Activated T-cell treated with anti-CD3 and anti-CD28 coated beads, Interleukin-2, amount 50 U/mL, for 24 hours (primary cell): Measurements from ENCODE around the gene NIT2.
"Not testable (repeated sequence)": the region's sequence is repeated elsewhere in the genome, so short reads cannot be mapped to it uniquely, and the experiment has no call there.

ENCODE experiments used
- DNase-seq: peaks from one replicate; pipeline ENCODE4 v3.0.0-alpha.2; 2020
- H3K27ac Mint-ChIP-seq: 2 replicates; pipeline ENCODE4 v1.8.0; 2020; ENCODE audit warnings: mild to moderate bottlenecking, mixed read lengths
- H3K27me3 Mint-ChIP-seq: 2 replicates; pipeline ENCODE4 v1.8.0; 2020; ENCODE audit warnings: mixed read lengths
- H3K36me3 Mint-ChIP-seq: 2 replicates; pipeline ENCODE4 v1.8.0; 2020; ENCODE audit warnings: low read depth, mixed read lengths
- H3K4me1 Mint-ChIP-seq: 2 replicates; pipeline ENCODE4 v1.8.0; 2020; ENCODE audit warnings: low read depth, mixed read lengths
- H3K4me3 Mint-ChIP-seq: 2 replicates; pipeline ENCODE4 v1.8.0; 2020; ENCODE audit warnings: mild to moderate bottlenecking, moderate library complexity, mixed read lengths
- H3K9me3 Mint-ChIP-seq: 2 replicates; pipeline ENCODE4 v1.8.0; 2020; ENCODE audit warnings: mixed read lengths

Gene NIT2

DNA sequence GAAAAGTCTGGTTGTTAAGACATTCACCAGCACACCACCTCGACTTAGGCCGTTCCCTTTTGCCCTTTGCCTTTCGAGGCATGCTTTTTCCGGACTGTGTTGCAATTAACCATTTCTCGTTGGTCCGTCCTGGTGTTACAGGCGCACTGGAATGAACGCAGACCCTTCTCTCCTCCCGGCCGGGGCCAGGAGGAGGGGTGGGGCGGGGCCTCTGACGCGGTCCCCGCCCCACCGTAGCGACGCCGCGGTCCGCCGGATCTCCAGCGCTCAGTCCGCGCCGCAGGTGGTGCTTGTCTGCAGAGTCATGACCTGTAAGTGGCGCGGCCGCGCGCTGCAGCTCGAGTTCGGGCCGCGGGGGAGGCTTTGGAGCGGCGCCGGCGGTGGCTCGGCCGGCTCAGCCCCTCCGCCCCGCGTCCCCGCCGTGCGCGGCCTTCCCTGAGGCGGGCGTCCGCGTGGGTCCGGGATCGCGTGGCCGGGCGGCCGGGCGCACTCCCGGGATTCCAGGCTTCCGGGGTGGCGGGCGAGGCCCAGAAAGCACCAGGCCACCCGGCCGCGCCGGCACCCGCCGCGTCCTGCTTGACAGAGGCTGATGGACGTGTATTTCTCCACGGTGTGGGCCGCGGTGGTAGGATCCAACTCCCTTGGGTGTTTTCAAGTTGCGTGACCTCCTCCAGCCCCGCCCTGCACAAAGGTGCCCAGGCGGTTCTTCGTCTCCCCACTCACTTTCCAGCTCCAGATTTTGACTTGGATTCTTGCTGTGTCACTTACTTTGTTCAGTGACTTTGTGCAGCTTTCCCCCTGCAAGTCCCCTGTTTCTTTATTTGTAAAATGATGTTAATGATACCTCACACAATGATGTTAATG is at the start of gene NIT2:
TSS of gene NIT2 (plus strand) at position 270 of the 864 bp plus-strand sequence. CDS start at position 305, 35 bp downstream.
- Mint-ChIP-seq H3K4me1 (peaks cover 27% of the 10 kb centered on the region), H3K27ac (peak within 1 kb of the TSS; percentile 95)
- peak; percentile 88 for DNase-seq

DNA sequence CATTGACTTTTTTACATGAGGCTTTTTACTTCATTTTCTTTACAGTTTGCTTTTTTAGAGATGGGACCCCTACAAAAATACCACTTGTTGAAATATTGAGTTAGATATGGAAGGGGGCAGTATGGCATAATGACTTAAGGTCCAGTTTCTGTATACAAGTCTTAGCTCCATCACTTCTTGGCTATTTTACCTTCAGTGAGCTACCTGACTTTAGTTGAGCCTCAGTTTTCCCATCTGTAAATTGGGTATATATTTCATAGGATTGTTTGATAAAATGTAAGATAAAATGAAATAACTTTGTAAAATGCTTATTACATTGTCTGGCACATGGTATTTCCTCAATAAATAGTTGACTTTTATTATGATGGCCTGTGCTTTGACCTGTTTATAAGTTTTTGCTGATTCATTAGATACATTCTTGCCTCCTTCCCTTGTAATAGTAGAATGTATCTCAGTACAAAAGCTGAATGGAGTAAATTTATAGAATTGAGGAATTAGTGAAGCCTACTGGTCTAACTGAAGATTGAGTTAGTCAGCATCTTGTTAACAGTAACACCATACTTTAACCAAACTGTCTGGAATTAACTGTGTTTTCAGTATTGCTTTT is 46.2 kb upstream of the NIT2 start:
- Mint-ChIP-seq H3K27me3 (no peaks in the 10 kb centered on the region), H3K4me3 (no peak overlapping the region), H3K9me3 (no peaks in the 10 kb centered on the region), H3K36me3 (peaks cover 59% of the 10 kb centered on the region), H3K4me1 (no peaks in the 10 kb centered on the region), H3K27ac (no peak overlapping the region)
- no peak for DNase-seq

More for the DNA sequence above, at the start of gene NIT2:
- no peaks in the 10 kb centered on the region for H3K9me3 Mint-ChIP-seq
- peaks cover 26% of the 10 kb centered on the region for H3K36me3 Mint-ChIP-seq
- H3K4me3 Mint-ChIP-seq, result peak within 1 kb of the TSS; percentile 92
- no peaks in the 10 kb centered on the region for H3K27me3 Mint-ChIP-seq

GRCh38 chr3:100289339-100289738 is 45.2 kb upstream of the NIT2 start:
- peaks cover 54% of the 10 kb centered on the region for H3K36me3 Mint-ChIP-seq
- peak overlapping the region; percentile 3 for H3K27ac Mint-ChIP-seq
- H3K4me3 Mint-ChIP-seq, result no peak overlapping the region
- H3K27me3 Mint-ChIP-seq, result no peaks in the 10 kb centered on the region
- DNase-seq, result no peak
- no peaks in the 10 kb centered on the region for H3K9me3 Mint-ChIP-seq
- no peaks in the 10 kb centered on the region for H3K4me1 Mint-ChIP-seq

DNA sequence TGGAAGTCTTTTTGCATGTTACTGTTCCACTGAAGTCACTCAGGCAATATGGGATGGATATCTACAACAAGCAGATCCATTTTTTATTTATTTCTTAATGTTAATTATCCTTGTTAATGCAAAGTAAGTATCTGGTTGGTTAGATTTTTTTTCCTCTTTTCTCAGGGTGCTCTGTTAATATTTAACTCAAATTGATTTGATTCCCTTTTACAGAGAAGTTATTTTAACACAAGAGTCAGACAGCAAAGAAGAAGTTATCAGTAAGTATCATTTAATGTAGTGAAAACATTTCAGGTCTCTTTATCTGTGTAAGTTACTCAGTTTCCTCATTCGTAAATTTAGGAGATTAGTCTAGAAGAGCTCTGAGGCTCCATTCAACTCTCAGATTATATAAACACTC is 39.5 kb upstream of the NIT2 start:
- H3K36me3 Mint-ChIP-seq, result peaks cover 62% of the 10 kb centered on the region
- no peaks in the 10 kb centered on the region for H3K9me3 Mint-ChIP-seq
- no peaks in the 10 kb centered on the region for H3K4me1 Mint-ChIP-seq
- no peak overlapping the region for H3K27ac Mint-ChIP-seq
- no peaks in the 10 kb centered on the region for H3K27me3 Mint-ChIP-seq
- no peak overlapping the region for H3K4me3 Mint-ChIP-seq
- no peak for DNase-seq

- Mint-ChIP-seq H3K27me3 (no peaks in the 10 kb centered on the region), H3K36me3 (peaks cover 66% of the 10 kb centered on the region), H3K4me1 (no peaks in the 10 kb centered on the region), H3K9me3 (no peaks in the 10 kb centered on the region), H3K4me3 (no peak overlapping the region), H3K27ac (no peak overlapping the region)
- DNase-seq, result no peak
Observed at GRCh38 chr3:100297784-100298183, 36.8 kb upstream of the NIT2 start.

DNA sequence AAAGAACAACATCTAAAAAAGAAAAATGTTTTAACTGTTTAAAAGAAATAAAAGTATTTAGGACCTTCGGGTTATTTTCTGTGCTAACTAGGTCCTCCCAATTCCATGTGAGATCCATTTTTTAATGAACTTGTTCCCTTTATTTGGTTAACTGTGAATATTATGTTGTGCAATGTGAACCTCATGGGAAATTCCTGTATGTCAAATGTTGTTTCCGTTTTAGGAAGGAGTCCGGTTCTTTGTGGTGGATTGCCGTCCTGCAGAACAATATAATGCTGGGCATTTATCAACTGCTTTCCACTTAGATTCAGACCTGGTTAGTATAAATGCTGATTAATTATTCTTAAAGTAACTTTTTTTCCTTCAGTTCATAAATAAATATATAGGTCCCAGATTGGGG is 35.5 kb upstream of the NIT2 start:
- DNase-seq, result no peak
- H3K27me3 Mint-ChIP-seq, result no peaks in the 10 kb centered on the region
- H3K36me3 Mint-ChIP-seq, result peaks cover 70% of the 10 kb centered on the region
- no peak overlapping the region for H3K4me3 Mint-ChIP-seq
- H3K27ac Mint-ChIP-seq, result no peak overlapping the region
- no peaks in the 10 kb centered on the region for H3K9me3 Mint-ChIP-seq
- H3K4me1 Mint-ChIP-seq, result no peaks in the 10 kb centered on the region

DNA sequence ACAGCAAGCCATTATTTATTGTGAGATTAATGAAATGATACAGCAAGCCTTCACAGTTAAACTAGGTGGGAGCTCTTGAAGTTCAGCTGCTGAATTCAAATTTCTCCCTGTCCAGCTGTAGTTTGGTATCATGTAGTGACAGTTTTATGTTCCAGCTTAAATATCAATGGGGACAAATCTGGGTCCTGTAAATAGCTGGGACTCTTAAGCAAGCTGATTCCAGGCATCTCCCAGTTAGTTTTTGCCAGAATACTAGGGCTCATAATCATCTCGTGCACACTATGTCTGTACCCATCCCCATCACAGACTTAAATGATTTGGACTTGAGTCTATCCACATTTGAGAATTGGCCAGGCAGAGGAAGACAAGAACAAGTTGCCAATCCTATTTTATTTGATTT is 27.9 kb upstream of the NIT2 start:
- DNase-seq, result no peak
- Mint-ChIP-seq H3K36me3 (peaks cover 59% of the 10 kb centered on the region), H3K9me3 (no peaks in the 10 kb centered on the region), H3K27me3 (no peaks in the 10 kb centered on the region), H3K4me1 (no peaks in the 10 kb centered on the region), H3K27ac (no peak overlapping the region), H3K4me3 (no peak overlapping the region)

GRCh38 chr3:100310355-100310965 is 24.1 kb upstream of the NIT2 start:
- Mint-ChIP-seq H3K4me3 (no peak overlapping the region), H3K36me3 (peaks cover 51% of the 10 kb centered on the region), H3K9me3 (no peaks in the 10 kb centered on the region), H3K27me3 (no peaks in the 10 kb centered on the region), H3K27ac (no peak overlapping the region), H3K4me1 (no peaks in the 10 kb centered on the region)
- no peak for DNase-seq

- H3K4me1 Mint-ChIP-seq, result no peaks in the 10 kb centered on the region
- H3K4me3 Mint-ChIP-seq, result no peak overlapping the region
- DNase-seq, result no peak
- H3K27ac Mint-ChIP-seq, result no peak overlapping the region
- H3K27me3 Mint-ChIP-seq, result no peaks in the 10 kb centered on the region
- peaks cover 50% of the 10 kb centered on the region for H3K36me3 Mint-ChIP-seq
- no peaks in the 10 kb centered on the region for H3K9me3 Mint-ChIP-seq
Observed at GRCh38 chr3:100311011-100311410, 23.5 kb upstream of the NIT2 start.

- no peak for DNase-seq
- no peak overlapping the region for H3K27ac Mint-ChIP-seq
- peaks cover 17% of the 10 kb centered on the region for H3K4me1 Mint-ChIP-seq
Observed at GRCh38 chr3:100316641-100317069, 17.9 kb upstream of the NIT2 start.

GRCh38 chr3:100317912-100318311 is 16.6 kb upstream of the NIT2 start:
- Mint-ChIP-seq H3K27me3 (no peaks in the 10 kb centered on the region), H3K4me1 (peaks cover 17% of the 10 kb centered on the region), H3K9me3 (no peaks in the 10 kb centered on the region), H3K27ac (no peak overlapping the region), H3K36me3 (peaks cover 33% of the 10 kb centered on the region), H3K4me3 (no peak overlapping the region)
- DNase-seq, result no peak

More at GRCh38 chr3:100316641-100317069, 17.9 kb upstream of the NIT2 start:
- Mint-ChIP-seq H3K9me3 (no peaks in the 10 kb centered on the region), H3K36me3 (peaks cover 38% of the 10 kb centered on the region), H3K4me3 (no peak overlapping the region), H3K27me3 (no peaks in the 10 kb centered on the region)

GRCh38 chr3:100319951-100320350 is 14.6 kb upstream of the NIT2 start:
- H3K4me3 Mint-ChIP-seq, result no peak overlapping the region
- no peaks in the 10 kb centered on the region for H3K27me3 Mint-ChIP-seq
- H3K4me1 Mint-ChIP-seq, result peaks cover 17% of the 10 kb centered on the region
- DNase-seq, result no peak
- H3K9me3 Mint-ChIP-seq, result no peaks in the 10 kb centered on the region
- H3K27ac Mint-ChIP-seq, result no peak overlapping the region
- H3K36me3 Mint-ChIP-seq, result peaks cover 33% of the 10 kb centered on the region

DNA sequence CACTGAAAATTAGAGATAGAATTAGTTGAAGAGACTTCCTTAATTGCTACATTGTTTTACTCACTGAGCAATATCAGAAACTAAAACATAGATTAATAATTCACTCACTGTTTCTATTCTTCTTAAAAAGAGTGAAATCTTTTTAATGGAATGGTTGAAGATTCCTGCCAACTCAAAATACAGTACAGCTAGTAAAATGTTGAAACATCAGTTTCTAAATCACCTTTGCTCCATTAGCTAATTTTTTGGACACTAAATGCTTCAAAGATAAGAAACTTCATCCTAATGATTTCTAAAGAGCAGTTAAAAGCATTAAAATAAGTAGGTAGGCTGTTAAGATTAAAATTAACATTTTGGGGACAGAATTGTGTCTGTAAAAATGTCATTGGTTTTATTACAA is 10.5 kb upstream of the NIT2 start:
- DNase-seq, result no peak
- no peaks in the 10 kb centered on the region for H3K9me3 Mint-ChIP-seq
- H3K4me3 Mint-ChIP-seq, result no peak overlapping the region
- H3K27ac Mint-ChIP-seq, result no peak overlapping the region
- no peaks in the 10 kb centered on the region for H3K27me3 Mint-ChIP-seq
- peaks cover 45% of the 10 kb centered on the region for H3K36me3 Mint-ChIP-seq
- H3K4me1 Mint-ChIP-seq, result no peaks in the 10 kb centered on the region

GRCh38 chr3:100325827-100326226 is 8.7 kb upstream of the NIT2 start:
- Mint-ChIP-seq H3K4me1 (no peaks in the 10 kb centered on the region), H3K9me3 (no peaks in the 10 kb centered on the region), H3K27ac (no peak overlapping the region), H3K36me3 (peaks cover 34% of the 10 kb centered on the region), H3K27me3 (no peaks in the 10 kb centered on the region), H3K4me3 (no peak overlapping the region)
- DNase-seq, result no peak

DNA sequence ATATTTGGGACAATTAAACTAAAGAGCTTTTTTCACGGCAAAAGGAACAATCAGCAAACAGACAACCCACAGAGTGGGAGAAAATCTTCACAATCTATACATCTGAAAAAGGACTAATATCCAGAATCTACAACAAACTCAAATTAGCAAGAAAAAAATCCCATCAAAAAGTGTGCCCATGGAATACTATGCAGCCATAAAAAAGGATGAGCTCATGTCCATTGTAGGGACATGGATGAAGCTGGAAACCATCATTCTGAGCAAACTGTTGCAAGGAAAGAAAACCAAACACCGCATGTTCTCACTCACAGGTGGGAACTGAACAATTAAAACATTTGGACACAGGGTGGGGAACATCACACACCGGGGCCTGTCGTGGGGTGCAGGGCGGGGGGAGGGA is 7.2 kb upstream of the NIT2 start:
- H3K36me3 Mint-ChIP-seq, result peaks cover 32% of the 10 kb centered on the region
- H3K27me3 Mint-ChIP-seq, H3K4me1 Mint-ChIP-seq, DNase-seq, H3K4me3 Mint-ChIP-seq, H3K9me3 Mint-ChIP-seq, H3K27ac Mint-ChIP-seq: not testable (repeated sequence)
